Esophagus squamous epithelium (tissue), 4 donors: ENCODE measurements around the gene PTPRT.
"Not testable (repeated sequence)": the region's sequence is repeated elsewhere in the genome, so short reads cannot be mapped to it uniquely, and the experiment has no call there.

Experiments used
- CTCF ChIP-seq, 6 experiments: fragments of 450-650 bp in 4 of 6; fragments of 200-600 bp in 2 of 6; sonication (generic) in 2 of 6; IDR thresholded peaks; one replicate each; pipeline ENCODE4 v1.5.1; 2016 to 2019; ENCODE audit warnings: antibody characterized with exemption in 6 of 6, mild to moderate bottlenecking in 4 of 6, moderate library complexity in 4 of 6
- POLR2A ChIP-seq, 4 donors: fragments of 450-650 bp; IDR thresholded peaks; one replicate each; pipeline ENCODE4 v1.6.1; 2017; ENCODE audit warnings: antibody characterized with exemption in 4 of 4, mild to moderate bottlenecking in 4 of 4, moderate library complexity in 3 of 4

GRCh38 chr20:42910808-42911207, 278.9 kb downstream of the PTPRT start:
- TF ChIP-seq POLR2A, CTCF (IDR thresholded peaks at IDR 0.05): not testable (repeated sequence)
